Activated CD4-positive, CD25-positive, alpha-beta regulatory T cell treated with anti-CD3 and anti-CD28 coated beads, Interleukin-2, amount 50 U/mL, for 24 hours (primary cell): Measurements from ENCODE around the gene SAMD14.

Experiments used
- ATAC-seq, 2 donors: fragments of 150-1000 bp; cut with Tn5 transposase; one replicate each; pipeline ENCODE4 v1.10.0; 2021; ENCODE audit warnings: mild to moderate bottlenecking in 1 of 2, moderate library complexity in 1 of 2

SAMD14 gene

GRCh38 chr17:50111673-50112655 lies 18.0 kb downstream of the SAMD14 start:
- ATAC-seq: no peak

- no peak for ATAC-seq
These were observed 19.2 kb downstream of the SAMD14 start for GRCh38 chr17:50110591-50111349.

- no peak for ATAC-seq
These were observed 20.2 kb downstream of the SAMD14 start for GRCh38 chr17:50109785-50110184.

- no peak for ATAC-seq
These were observed 20.8 kb downstream of the SAMD14 start for GRCh38 chr17:50109207-50109606.

- no peak for ATAC-seq
These were observed 21.4 kb downstream of the SAMD14 start for GRCh38 chr17:50108556-50108955.

- ATAC-seq: no peak
These were observed 22.1 kb downstream of the SAMD14 start for GRCh38 chr17:50107790-50108414.

GRCh38 chr17:50106393-50107131 lies 23.4 kb downstream of the SAMD14 start:
- no peak for ATAC-seq

- ATAC-seq: no peak
These were observed 24.1 kb downstream of the SAMD14 start for GRCh38 chr17:50105811-50106210.

- no peak for ATAC-seq
These were observed 26.0 kb downstream of the SAMD14 start for GRCh38 chr17:50103941-50104340.

GRCh38 chr17:50103252-50103651 lies 26.7 kb downstream of the SAMD14 start:
- no peak for ATAC-seq

GRCh38 chr17:50102164-50102991 lies 27.6 kb downstream of the SAMD14 start:
- ATAC-seq: no peak

GRCh38 chr17:50101346-50102163 lies 28.4 kb downstream of the SAMD14 start:
- ATAC-seq: no peak

GRCh38 chr17:50100921-50101345 lies 29.0 kb downstream of the SAMD14 start:
- no peak for ATAC-seq

GRCh38 chr17:50100480-50100883 lies 29.5 kb downstream of the SAMD14 start:
- no peak for ATAC-seq

- no peak for ATAC-seq
These were observed 31.0 kb downstream of the SAMD14 start for GRCh38 chr17:50099003-50099402.

GRCh38 chr17:50098583-50098982 lies 31.4 kb downstream of the SAMD14 start:
- no peak for ATAC-seq

GRCh38 chr17:50097926-50098325 lies 32.0 kb downstream of the SAMD14 start:
- no peak for ATAC-seq

- no peak for ATAC-seq
These were observed 32.5 kb downstream of the SAMD14 start for GRCh38 chr17:50097455-50097854.

GRCh38 chr17:50096758-50097157 lies 33.2 kb downstream of the SAMD14 start:
- no peak for ATAC-seq

- no peak for ATAC-seq
These were observed 33.9 kb downstream of the SAMD14 start for GRCh38 chr17:50096092-50096491.

GRCh38 chr17:50095626-50096037 lies 34.3 kb downstream of the SAMD14 start:
- ATAC-seq: no peak
